ENCODE measurements around the gene THSD4.

- TF ChIP-seq ZNF274 (IDR thresholded peaks at IDR 0.05; ENCODE audit: low read depth, low read length) (no peak), YY1 (IDR thresholded peaks at IDR 0.05; ENCODE audit: insufficient read depth, insufficient read length) (no peak), SUZ12 (IDR thresholded peaks at IDR 0.05; ENCODE audit: extremely low read depth, insufficient read depth, insufficient read length) (no peak)
Measured at GRCh38 chr15:71380345-71380744, 265.1 kb downstream of the THSD4 start.

Measured in NT2/D1 (cell line).